Measurements from ENCODE around the gene TXNDC9.
"Not testable (repeated sequence)": the region's sequence is repeated elsewhere in the genome, so short reads cannot be mapped to it uniquely, and the experiment has no call there.

TXNDC9 gene

GRCh38 chr2:99336804-99337112 is 625 bp upstream of the TXNDC9 start:
- peak in 1 of 3 experiments; percentile 6 for DNase-seq (ENCODE audit: low read depth in 2 of 3, low spot score in 2 of 3)

- DNase-seq (ENCODE audit: low read depth in 2 of 3, low spot score in 2 of 3): no peak
Observed at GRCh38 chr2:99325384-99325783, 10.7 kb downstream of the TXNDC9 start.

GRCh38 chr2:99317873-99318200 is 18.3 kb downstream of the TXNDC9 start:
- not testable (repeated sequence) for DNase-seq (ENCODE audit: low read depth in 2 of 3, low spot score in 2 of 3)

GRCh38 chr2:99317161-99317872 is 18.8 kb downstream of the TXNDC9 start:
- no peak for DNase-seq (ENCODE audit: low read depth in 2 of 3, low spot score in 2 of 3)

GRCh38 chr2:99301097-99301496 is 35.0 kb downstream of the TXNDC9 start, which contains the start of gene LYG1:
LYG1 (minus strand) TSS chr2:99301197; CDS start chr2:99295670, 5,527 bp downstream.
- not testable (repeated sequence) for DNase-seq (ENCODE audit: low read depth in 2 of 3, low spot score in 2 of 3)

GRCh38 chr2:99299580-99299979 is 36.6 kb downstream of the TXNDC9 start:
- DNase-seq (ENCODE audit: low read depth in 2 of 3, low spot score in 2 of 3): no peak

- DNase-seq (ENCODE audit: low read depth in 2 of 3, low spot score in 2 of 3): no peak
Observed at GRCh38 chr2:99297994-99298393, 38.1 kb downstream of the TXNDC9 start.

- DNase-seq (ENCODE audit: low read depth in 2 of 3, low spot score in 2 of 3): no peak
Observed at GRCh38 chr2:99285526-99285925, 50.6 kb downstream of the TXNDC9 start.

GRCh38 chr2:99279969-99280695 is 56.0 kb downstream of the TXNDC9 start:
- DNase-seq (ENCODE audit: low read depth in 2 of 3, low spot score in 2 of 3): no peak

GRCh38 chr2:99278793-99279291 is 57.3 kb downstream of the TXNDC9 start:
- no peak for DNase-seq (ENCODE audit: low read depth in 2 of 3, low spot score in 2 of 3)

GRCh38 chr2:99278195-99278765 is 57.9 kb downstream of the TXNDC9 start:
- not testable (repeated sequence) for DNase-seq (ENCODE audit: low read depth in 2 of 3, low spot score in 2 of 3)

- DNase-seq (ENCODE audit: low read depth in 2 of 3, low spot score in 2 of 3): no peak
Observed at GRCh38 chr2:99275882-99276281, 60.3 kb downstream of the TXNDC9 start.

Data from activated CD8-positive, alpha-beta memory T cell treated with anti-CD3 and anti-CD28 coated beads for 48 hours (primary cell).